Activated CD4-positive, alpha-beta T cell treated with anti-CD3 and anti-CD28 coated beads, Interleukin-2, amount 50 U/mL, for 4 hours (primary cell): ENCODE measurements around the gene TP53.
"Not testable (repeated sequence)": the region's sequence is repeated elsewhere in the genome, so short reads cannot be mapped to it uniquely, and the experiment has no call there.

ENCODE experiments used
- DNase-seq, 2 experiments: peaks; one replicate each; pipeline ENCODE4 v3.0.0-alpha.2; 2020

Gene TP53

GRCh38 chr17:7629939-7630571 is 57.2 kb downstream of the TP53 start, which contains the start of gene SHBG:
Gene SHBG (plus strand): TSS chr17:7630135. CDS start chr17:7630173, 38 bp downstream.
- no peak for DNase-seq

DNA sequence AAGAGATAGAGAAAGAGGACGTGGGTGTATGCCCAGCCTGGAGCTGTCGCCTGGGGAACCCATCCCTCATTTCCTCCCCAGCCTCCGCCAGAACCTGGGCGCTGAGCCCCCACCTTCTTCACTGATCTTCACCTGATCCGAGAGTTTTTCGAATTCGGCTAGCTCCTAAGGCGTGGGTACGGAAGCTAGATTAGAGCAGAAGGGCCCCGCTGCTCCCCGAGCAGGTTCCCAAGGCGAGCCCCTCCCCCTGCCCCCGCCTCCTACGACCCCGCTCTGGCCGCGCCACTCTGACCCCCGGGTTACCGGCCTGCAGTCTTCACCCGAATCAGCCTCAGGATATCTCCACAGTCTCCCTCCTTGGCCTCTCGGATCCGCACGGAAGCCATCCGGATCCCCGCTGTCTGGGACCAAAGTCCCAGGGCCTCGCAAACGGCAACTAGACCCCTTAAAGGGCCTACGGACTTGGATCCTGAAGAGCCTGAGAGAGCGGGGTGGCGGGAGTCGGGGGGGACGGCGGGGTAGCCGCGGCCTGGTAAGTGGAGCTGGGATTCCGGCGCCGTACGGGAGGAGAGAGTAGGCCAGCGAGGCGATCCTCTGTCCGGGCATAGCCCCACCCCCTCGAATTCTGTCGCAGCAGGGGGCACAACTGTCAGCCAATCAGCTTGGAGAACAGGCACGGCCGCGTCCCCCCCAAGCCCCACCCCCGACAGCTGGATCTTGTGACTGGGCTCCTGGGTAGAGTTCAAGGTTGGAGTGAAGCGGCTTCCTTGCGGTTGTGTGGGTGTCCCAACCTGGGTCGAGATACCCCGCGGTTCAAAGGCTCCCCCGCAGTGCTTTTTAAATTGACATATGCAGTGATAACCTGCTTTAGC is 59.8 kb downstream of the TP53 start, which contains the start of gene SAT2:
Gene SAT2 (minus strand): TSS at position 572 of the 872 bp plus-strand sequence. CDS start 186 bp downstream, at position 386.
- DNase-seq, result peak; percentile 82 to 85

DNA sequence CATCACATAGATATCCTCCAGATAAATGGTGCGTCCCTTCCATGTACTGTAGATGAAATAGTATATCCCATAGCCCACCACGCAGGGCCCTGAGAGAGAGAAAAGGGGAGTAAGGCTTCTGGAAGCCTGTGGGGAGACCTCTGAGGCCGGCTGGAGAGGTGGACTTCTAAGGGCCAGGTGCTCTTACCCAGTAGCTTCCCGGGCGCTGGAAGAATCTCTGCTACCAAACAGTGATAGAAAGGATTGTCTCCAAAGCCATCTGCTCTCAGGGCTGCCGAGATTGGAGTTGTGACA is 60.4 kb downstream of the TP53 start:
- DNase-seq, result no peak

GRCh38 chr17:7626307-7626706 is 61.0 kb downstream of the TP53 start:
- DNase-seq, result no peak

- not testable (repeated sequence) for DNase-seq
These were observed 61.5 kb downstream of the TP53 start for GRCh38 chr17:7625749-7626148.

DNA sequence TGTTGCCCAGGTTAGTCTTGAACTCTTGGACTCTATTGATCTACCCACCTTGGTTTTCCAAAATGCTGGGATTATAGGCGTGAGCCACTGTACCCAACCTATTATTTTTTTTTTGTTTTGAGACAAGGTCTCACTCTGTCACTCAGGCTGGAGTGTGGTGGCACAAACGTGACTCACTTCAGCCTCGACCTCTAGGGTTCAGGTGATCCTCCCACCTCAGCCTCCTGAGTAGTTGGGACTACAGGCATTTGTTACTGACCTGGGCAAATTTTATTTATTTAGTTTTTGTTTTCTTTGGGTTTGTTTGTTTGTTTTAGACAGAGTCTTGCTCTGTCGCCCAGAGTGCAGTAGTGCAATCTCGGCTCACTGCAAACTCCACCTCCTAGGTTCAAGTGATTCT is 63.6 kb downstream of the TP53 start:
- no peak for DNase-seq

DNA sequence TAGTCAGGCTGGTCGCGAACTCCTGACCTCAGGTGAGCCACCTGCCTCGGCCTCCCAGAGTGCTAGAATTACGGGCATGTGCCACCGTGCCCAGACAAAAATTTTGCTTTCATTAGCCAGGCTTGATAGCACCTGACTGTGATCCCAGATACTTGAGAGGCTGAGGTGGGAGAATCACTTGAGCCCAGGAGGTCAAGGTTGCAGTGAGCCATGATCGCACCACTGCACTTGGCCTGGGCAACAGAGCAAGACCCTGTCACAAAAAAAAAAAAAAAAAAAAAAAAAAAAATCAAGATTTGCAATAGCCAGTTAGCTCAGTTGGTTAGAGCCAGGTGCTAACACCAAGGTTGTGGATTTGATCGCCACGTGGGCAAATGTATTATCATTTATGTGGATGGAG is 66.5 kb downstream of the TP53 start:
- DNase-seq, result no peak

DNA sequence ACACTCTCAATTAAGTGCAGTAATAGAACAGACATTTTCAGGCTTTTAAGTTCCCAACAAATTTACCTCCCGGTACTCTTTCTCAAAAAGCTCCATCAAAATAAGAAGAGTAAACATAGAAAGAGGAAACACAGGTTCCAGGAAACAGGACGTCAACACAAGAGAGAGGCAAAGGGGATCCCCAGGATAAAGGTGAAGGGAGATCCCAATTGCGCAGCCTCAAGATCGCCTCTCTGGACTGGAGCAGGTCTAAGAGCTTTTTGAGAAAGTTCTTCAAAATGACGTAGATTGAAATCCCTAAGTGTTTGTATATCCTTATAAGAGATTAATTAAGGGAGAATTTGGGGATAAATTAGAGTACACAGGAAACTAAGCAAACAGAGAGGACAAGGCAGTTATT is 68.7 kb downstream of the TP53 start:
- no peak for DNase-seq
